Mesothelial cell of epicardium (in vitro differentiated cells): ENCODE data around the gene SPATA45. TPM values are rescaled to one million over a fixed set of nuclear protein-coding genes. Genes with fewer than 3 reads are reported as not detected.

Experiments
- DNase-seq, 2 experiments: peaks; one replicate each; pipeline ENCODE4 v3.0.0; 2021; ENCODE audit warnings: low spot score in 2 of 2; ENCODE audit not compliant: unreplicated experiment in 2 of 2
- H3K27ac Mint-ChIP-seq: 2 replicates; pipeline ENCODE4 v1.8.0; 2021; ENCODE audit warnings: mixed read lengths
- H3K27me3 Mint-ChIP-seq: 2 replicates; pipeline ENCODE4 v1.8.0; 2021; ENCODE audit warnings: low read depth, mixed read lengths
- H3K36me3 Mint-ChIP-seq: 2 replicates; pipeline ENCODE4 v1.8.0; 2021; ENCODE audit warnings: mixed read lengths
- H3K4me1 Mint-ChIP-seq: 2 replicates; pipeline ENCODE4 v1.8.0; 2021; ENCODE audit warnings: mixed read lengths
- H3K4me3 Mint-ChIP-seq: 2 replicates; pipeline ENCODE4 v1.8.0; 2021; ENCODE audit warnings: mild to moderate bottlenecking, moderate library complexity, mixed read lengths
- H3K9me3 Mint-ChIP-seq: 2 replicates; pipeline ENCODE4 v1.8.0; 2021; ENCODE audit warnings: mixed read lengths
- CTCF ChIP-seq: fragments of 200-600 bp; sonication (generic); IDR thresholded peaks from one replicate; pipeline ENCODE4 v1.5.0; 2021; ENCODE audit warnings: antibody characterized with exemption; ENCODE audit not compliant: unreplicated experiment
- total RNA-seq: library from RNA; stranded (reverse); gene quantifications from 3 replicates; pipeline ENCODE4 v1.2.1, GENCODE V29; 2021

The SPATA45 gene
- 0.65 to 0.78 TPM in 2 of 3 replicates, not detected in the other for total RNA-seq

- H3K4me3 Mint-ChIP-seq = no peak within 1 kb of the TSS
- H3K27me3 Mint-ChIP-seq = no peaks in the 10 kb centered on the region
- no peak for DNase-seq
- no peaks in the 10 kb centered on the region for H3K36me3 Mint-ChIP-seq
- H3K4me1 Mint-ChIP-seq = no peaks in the 10 kb centered on the region
- no peak within 1 kb of the TSS for H3K27ac Mint-ChIP-seq
- TF ChIP-seq CTCF = no peak
- peaks cover 3% of the 10 kb centered on the region for H3K9me3 Mint-ChIP-seq
Observed at GRCh38 chr1:212847549-212847948, at the start of gene SPATA45. TSS of gene SPATA45 (minus strand) at chr1:212847649. CDS start at chr1:212836149, 11,500 bp downstream.

GRCh38 chr1:212892108-212892507 lies 44.7 kb upstream of the SPATA45 start:
- no peaks in the 10 kb centered on the region for H3K9me3 Mint-ChIP-seq
- H3K27me3 Mint-ChIP-seq = no peaks in the 10 kb centered on the region
- DNase-seq = no peak
- H3K27ac Mint-ChIP-seq = no peak overlapping the region
- no peaks in the 10 kb centered on the region for H3K4me1 Mint-ChIP-seq
- no peak overlapping the region for H3K4me3 Mint-ChIP-seq
- peaks cover 64% of the 10 kb centered on the region for H3K36me3 Mint-ChIP-seq
- TF ChIP-seq CTCF = no peak

- no peak overlapping the region for H3K27ac Mint-ChIP-seq
- H3K27me3 Mint-ChIP-seq = no peaks in the 10 kb centered on the region
- no peak for TF ChIP-seq CTCF
- DNase-seq = no peak
- no peaks in the 10 kb centered on the region for H3K9me3 Mint-ChIP-seq
- H3K4me3 Mint-ChIP-seq = no peak overlapping the region
- H3K4me1 Mint-ChIP-seq = no peaks in the 10 kb centered on the region
- peaks cover 27% of the 10 kb centered on the region for H3K36me3 Mint-ChIP-seq
Observed at GRCh38 chr1:212884592-212884991, 37.1 kb upstream of the SPATA45 start.

- Mint-ChIP-seq H3K4me1 (no peaks in the 10 kb centered on the region), H3K27me3 (no peaks in the 10 kb centered on the region), H3K9me3 (no peaks in the 10 kb centered on the region), H3K27ac (no peak overlapping the region), H3K4me3 (no peak overlapping the region), H3K36me3 (peaks cover 31% of the 10 kb centered on the region)
- no peak for DNase-seq
- no peak for TF ChIP-seq CTCF
Observed at GRCh38 chr1:212879947-212880690, 32.7 kb upstream of the SPATA45 start.

- Mint-ChIP-seq H3K36me3 (peaks cover 36% of the 10 kb centered on the region), H3K27ac (no peak overlapping the region), H3K4me1 (no peaks in the 10 kb centered on the region), H3K27me3 (no peaks in the 10 kb centered on the region), H3K4me3 (no peak overlapping the region), H3K9me3 (no peaks in the 10 kb centered on the region)
- no peak for DNase-seq
- TF ChIP-seq CTCF = no peak
Observed at GRCh38 chr1:212878418-212878817, 31.0 kb upstream of the SPATA45 start.

GRCh38 chr1:212873518-212873917 lies 26.1 kb upstream of the SPATA45 start:
- no peak overlapping the region for H3K27ac Mint-ChIP-seq
- H3K4me1 Mint-ChIP-seq = no peaks in the 10 kb centered on the region
- H3K9me3 Mint-ChIP-seq = no peaks in the 10 kb centered on the region
- H3K4me3 Mint-ChIP-seq = no peak overlapping the region
- DNase-seq = no peak
- no peaks in the 10 kb centered on the region for H3K27me3 Mint-ChIP-seq
- peaks cover 36% of the 10 kb centered on the region for H3K36me3 Mint-ChIP-seq
- TF ChIP-seq CTCF = no peak
